Epithelial cell of esophagus (primary cell): ENCODE data around the gene SIRT4.
A peak's percentile ranks its signal among the peaks of the same experiment; 100 is the strongest.

ENCODE experiments used
- DNase-seq: peaks from one replicate; pipeline ENCODE4 v3.0.0; 2010; ENCODE audit warnings: low read depth
- H3K4me3 ChIP-seq: 2 replicates; pipeline ENCODE4 v1.5.1; 2011; ENCODE audit warnings: mild to moderate bottlenecking, low read length, control low read depth
- CTCF ChIP-seq: IDR thresholded peaks from 2 replicates; pipeline ENCODE4 v1.5.1; 2011; ENCODE audit warnings: low read depth, mild to moderate bottlenecking, low read length, control low read depth, inconsistent platforms; ENCODE audit not compliant: insufficient read depth; ENCODE audit errors: missing control alignments

SIRT4 gene

GRCh38 chr12:120261951-120262851 is 39.9 kb upstream of the SIRT4 start:
- TF ChIP-seq CTCF = no peak
- peak overlapping the region; percentile 78 for H3K4me3 ChIP-seq
- DNase-seq = peak; percentile 97

- no peak for TF ChIP-seq CTCF
- H3K4me3 ChIP-seq = peak overlapping the region; percentile 78
- DNase-seq = no peak
Observed at GRCh38 chr12:120262852-120263747, 39.0 kb upstream of the SIRT4 start.

GRCh38 chr12:120263748-120264085 is 38.4 kb upstream of the SIRT4 start:
- TF ChIP-seq CTCF = no peak
- H3K4me3 ChIP-seq = peak overlapping the region; percentile 78
- DNase-seq = no peak

DNA sequence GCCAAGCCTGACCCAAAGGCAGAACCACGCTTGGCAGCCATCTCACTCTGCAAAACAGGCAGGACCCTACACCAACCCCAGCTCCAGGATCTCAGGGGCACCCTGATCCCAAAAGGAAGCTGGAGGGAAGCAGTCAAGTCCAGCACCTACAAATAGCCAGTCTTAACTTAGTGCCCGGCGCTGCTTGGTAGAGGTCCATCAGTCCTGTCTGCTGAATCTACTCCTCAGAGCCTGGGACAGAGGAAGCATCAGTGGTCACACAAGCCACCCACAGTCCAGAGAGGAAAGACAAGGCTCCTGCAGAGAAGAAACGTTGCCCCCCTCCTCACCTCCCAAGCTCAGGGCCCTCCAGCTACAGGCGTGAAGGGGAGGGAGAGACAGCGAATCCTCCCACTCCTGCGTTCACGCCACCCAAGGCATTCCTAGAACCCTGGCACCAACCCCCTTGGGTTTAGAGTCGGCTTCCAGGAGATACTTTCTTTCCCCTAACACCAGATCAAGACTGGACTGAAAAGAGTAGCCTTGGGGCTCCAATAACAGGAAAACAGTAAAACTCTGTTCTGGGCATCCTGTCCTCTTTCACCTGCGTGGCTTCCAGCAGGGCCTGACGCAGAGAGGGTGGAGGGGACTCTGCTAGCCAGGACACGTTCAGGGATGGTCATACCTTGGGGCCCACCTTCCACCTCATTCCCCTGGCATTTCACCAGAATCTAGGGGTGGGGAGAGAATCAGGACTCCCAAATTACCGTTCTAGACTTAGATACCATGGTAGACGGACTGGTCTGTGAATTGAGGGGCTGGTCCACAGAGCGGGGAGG is 37.8 kb upstream of the SIRT4 start:
- peak; percentile 95 for DNase-seq
- peak overlapping the region; percentile 78 for H3K4me3 ChIP-seq
- no peak for TF ChIP-seq CTCF

GRCh38 chr12:120264904-120265472 is 37.1 kb upstream of the SIRT4 start:
- DNase-seq = no peak
- peak overlapping the region; percentile 78 for H3K4me3 ChIP-seq
- TF ChIP-seq CTCF = no peak

DNA sequence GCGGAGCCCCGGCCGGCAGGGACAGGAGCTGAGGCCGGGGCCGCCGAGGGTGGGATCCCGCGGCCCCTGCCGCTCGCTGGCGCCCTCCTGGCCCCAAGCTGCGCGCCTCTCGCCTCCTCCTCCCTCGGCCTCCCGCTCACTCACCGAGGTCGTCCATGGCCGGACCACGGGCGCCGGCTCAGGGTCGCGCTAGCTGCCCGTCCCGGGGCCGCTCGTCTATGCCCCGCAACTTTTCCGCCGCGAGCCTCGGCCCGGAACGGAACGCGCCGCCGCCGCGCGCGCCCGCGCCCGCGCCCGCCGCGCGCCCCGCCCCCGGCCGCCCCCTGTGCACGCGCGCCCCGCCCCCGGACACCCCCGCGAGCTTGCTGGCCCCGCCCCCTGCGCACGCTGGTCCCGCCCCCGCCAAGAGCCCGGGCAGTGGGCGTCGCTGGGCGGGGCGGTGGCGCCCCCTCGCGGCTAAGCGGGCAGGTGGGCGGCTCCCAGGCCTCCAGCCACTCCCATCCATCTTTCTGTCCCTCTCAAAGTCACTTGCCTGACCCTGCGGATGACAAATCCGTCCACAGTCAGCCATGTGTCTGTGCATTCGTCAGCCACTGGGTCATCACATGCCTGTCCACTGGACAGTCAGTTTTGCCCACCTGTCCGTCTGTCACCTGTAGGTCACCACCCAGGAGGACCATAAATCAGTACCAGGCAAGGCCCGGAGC is 36.5 kb upstream of the SIRT4 start, which contains the start of gene PXN:
TSS of gene PXN (minus strand) at position 258 of the 707 bp plus-strand sequence. CDS start at position 157, 101 bp downstream.
- H3K4me3 ChIP-seq = peak within 1 kb of the TSS; percentile 78
- peak; percentile 54 for TF ChIP-seq CTCF
- DNase-seq = peak; percentile 83
